Stomach (tissue), 9 donors: Measurements from ENCODE around the gene FBXL7. TPM values are rescaled to one million over a fixed set of nuclear protein-coding genes. Genes with fewer than 3 reads are reported as not detected.

Experiments used
- DNase-seq, 2 donors: peaks; one replicate each; pipeline versions ENCODE4 v3.0.0 to v3.0.0-alpha.2; 2013 to 2019
- H3K27ac ChIP-seq, 5 donors: fragments of 200-600 bp in 4 of 5; sonication (generic) in 4 of 5; one replicate each; pipeline ENCODE4 v1.5.1; 2013 to 2019; ENCODE audit warnings: mild to moderate bottlenecking in 1 of 5, moderate library complexity in 1 of 5
- H3K27me3 ChIP-seq, 3 donors: fragments of 200-600 bp; sonication (generic); one replicate each; pipeline ENCODE4 v1.5.1; 2017 to 2019; ENCODE audit warnings: mixed run types in 1 of 3
- H3K36me3 ChIP-seq, 4 donors: fragments of 200-600 bp; sonication (generic); 1 replicate in 3 of 4; 2 replicates in 1 of 4; pipeline ENCODE4 v1.5.1; 2016 to 2019
- H3K4me1 ChIP-seq, 4 donors: fragments of 200-600 bp; sonication (generic); one replicate each; pipeline ENCODE4 v1.5.1; 2016 to 2019
- H3K4me3 ChIP-seq, 4 donors: fragments of 200-600 bp; sonication (generic) in 3 of 4; one replicate each; pipeline ENCODE4 v1.5.1; 2016 to 2019; ENCODE audit warnings: mild to moderate bottlenecking in 1 of 4
- H3K9me3 ChIP-seq, 4 donors: fragments of 200-600 bp; sonication (generic); one replicate each; pipeline ENCODE4 v1.5.1; 2016 to 2019
- EP300 ChIP-seq: sonication (generic); formaldehyde crosslinking; IDR thresholded peaks from one replicate; pipeline ENCODE4 v1.6.1; 2017; ENCODE audit warnings: antibody characterized with exemption
- POLR2A ChIP-seq, 4 donors: fragments of 450-650 bp; IDR thresholded peaks; one replicate each; pipeline ENCODE4 v1.6.1; 2016; ENCODE audit warnings: antibody characterized with exemption in 4 of 4, control low read depth in 2 of 4, mild to moderate bottlenecking in 1 of 4, moderate library complexity in 1 of 4
- POLR2AphosphoS5 ChIP-seq, 3 donors: sonication (generic); formaldehyde crosslinking; IDR thresholded peaks; one replicate each; pipeline ENCODE4 v1.6.1; 2016; ENCODE audit warnings: antibody characterized with exemption in 3 of 3
- WGBS, 5 donors: extraction: QIAGEN DNeasy Blood & Tissue Kit in 3 of 5; methylation state at CpG; one replicate each; pipeline versions ENCODE4 v1.1.5 to v1.1.7; 2013 to 2018; 5-methylcytosine and 5-hydroxymethylcytosine counted together
- intact Hi-C: fragments of 100-400 bp; cut with DNase I; formaldehyde crosslinking; loops from one replicate; pipeline ENCODE4 v1.15.1; 2023; ENCODE audit warnings: low total_unique reads
- polyA plus RNA-seq, 3 donors: library from polyadenylated mRNA; stranded (reverse); fragments of 200-250 nt; gene quantifications; one replicate each; pipeline ENCODE4 v1.2.3, GENCODE V29; 2013
- total RNA-seq, 5 donors: library from RNA; depleted of rRNA; stranded (reverse); fragments of >200 nt; gene quantifications; one replicate each; pipeline versions ENCODE4 v1.1.0 to v1.2.3, GENCODE V29; 2014 to 2016
- TF ChIP-seq, protein P1 (sequence below), 7 experiments: fragments of 450-650 bp in 4 of 7; fragments of 200-600 bp in 3 of 7; sonication (generic) in 3 of 7; IDR thresholded peaks; one replicate each; pipeline ENCODE4 v1.5.1; 2016 to 2019; ENCODE audit warnings: antibody characterized with exemption in 7 of 7, control low read depth in 2 of 7, mild to moderate bottlenecking in 1 of 7
- donor health status: healthy with polysubstance abuse.
- donor health status: Bipolar disorder and iron deficiency.
- donor health status: healthy.

FBXL7 gene
- total and polyA plus RNA-seq, 8 donors, result 3.6 to 17.1 (median 6.8) TPM

DNA sequence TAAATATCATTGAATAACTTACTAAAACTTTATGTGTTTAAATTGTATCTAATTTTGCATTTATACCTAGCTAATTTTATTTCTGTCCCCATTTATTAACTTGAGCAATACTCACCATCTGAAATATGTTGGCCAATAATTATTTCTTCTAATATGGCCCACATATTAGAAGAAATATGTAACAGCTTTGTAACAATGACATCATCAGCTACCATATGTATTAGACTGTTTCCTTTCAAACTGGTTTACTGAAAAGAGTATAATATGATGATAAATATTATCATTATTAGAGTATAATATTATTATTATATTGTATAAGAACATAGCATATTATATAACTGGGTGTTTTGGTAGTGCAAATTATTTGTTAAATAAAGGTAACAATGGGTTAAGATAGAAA is 220.5 kb downstream of the FBXL7 start:
- H3K9me3 ChIP-seq, result peaks cover 0 to 11% (median 6%) of the 10 kb centered on the region in 4 donors
- no peak overlapping the region for H3K27ac ChIP-seq
- H3K4me3 ChIP-seq, result no peak overlapping the region
- H3K27me3 ChIP-seq, result no peaks in the 10 kb centered on the region
- no peaks in the 10 kb centered on the region for H3K36me3 ChIP-seq
- DNase-seq, result no peak
- H3K4me1 ChIP-seq, result peaks cover 0 to 14% (median 3%) of the 10 kb centered on the region in 4 donors
- TF ChIP-seq, protein P1, sequence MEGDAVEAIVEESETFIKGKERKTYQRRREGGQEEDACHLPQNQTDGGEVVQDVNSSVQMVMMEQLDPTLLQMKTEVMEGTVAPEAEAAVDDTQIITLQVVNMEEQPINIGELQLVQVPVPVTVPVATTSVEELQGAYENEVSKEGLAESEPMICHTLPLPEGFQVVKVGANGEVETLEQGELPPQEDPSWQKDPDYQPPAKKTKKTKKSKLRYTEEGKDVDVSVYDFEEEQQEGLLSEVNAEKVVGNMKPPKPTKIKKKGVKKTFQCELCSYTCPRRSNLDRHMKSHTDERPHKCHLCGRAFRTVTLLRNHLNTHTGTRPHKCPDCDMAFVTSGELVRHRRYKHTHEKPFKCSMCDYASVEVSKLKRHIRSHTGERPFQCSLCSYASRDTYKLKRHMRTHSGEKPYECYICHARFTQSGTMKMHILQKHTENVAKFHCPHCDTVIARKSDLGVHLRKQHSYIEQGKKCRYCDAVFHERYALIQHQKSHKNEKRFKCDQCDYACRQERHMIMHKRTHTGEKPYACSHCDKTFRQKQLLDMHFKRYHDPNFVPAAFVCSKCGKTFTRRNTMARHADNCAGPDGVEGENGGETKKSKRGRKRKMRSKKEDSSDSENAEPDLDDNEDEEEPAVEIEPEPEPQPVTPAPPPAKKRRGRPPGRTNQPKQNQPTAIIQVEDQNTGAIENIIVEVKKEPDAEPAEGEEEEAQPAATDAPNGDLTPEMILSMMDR (IDR thresholded peaks at IDR 0.05), result no peak
- TF ChIP-seq EP300 (no peak), POLR2A (IDR thresholded peaks at IDR 0.05) (no peak), POLR2AphosphoS5 (IDR thresholded peaks at IDR 0.05) (no peak)
- intact Hi-C loops, result no loop called here

DNA sequence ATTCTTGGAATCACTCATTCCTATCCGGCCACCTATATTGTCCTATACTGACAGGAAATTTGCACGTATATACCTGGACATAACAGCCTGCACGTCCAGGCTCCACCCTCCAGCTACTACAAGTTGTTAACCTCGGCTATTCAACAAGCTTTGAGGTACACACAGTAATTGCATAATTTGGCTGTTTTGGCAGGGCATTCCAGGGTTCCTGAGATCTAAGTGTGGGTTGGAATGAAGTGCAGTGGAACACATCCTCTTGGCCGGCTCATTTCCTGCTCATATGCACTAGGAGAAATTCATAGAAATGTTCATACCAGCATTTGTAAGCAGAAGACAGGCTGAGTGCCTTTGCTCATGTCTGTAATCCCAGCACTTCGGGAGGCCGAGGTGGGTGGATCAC is 222.3 kb downstream of the FBXL7 start:
- TF ChIP-seq POLR2AphosphoS5 (IDR thresholded peaks at IDR 0.05) (no peak), POLR2A (IDR thresholded peaks at IDR 0.05) (no peak), EP300 (no peak)
- TF ChIP-seq, protein P1 (IDR thresholded peaks at IDR 0.05), result no peak
- Histone ChIP-seq H3K36me3 (no peaks in the 10 kb centered on the region), H3K27me3 (no peaks in the 10 kb centered on the region), H3K9me3 (peaks cover 0 to 26% (median 14%) of the 10 kb centered on the region in 4 donors), H3K4me1 (peaks cover 0 to 6% (median 3%) of the 10 kb centered on the region in 4 donors), H3K27ac (no peak overlapping the region), H3K4me3 (no peak overlapping the region)
- 82 to 92% (median 90%) methylated on average over 7 of the region's 7 CpGs for WGBS, 5 donors
- no peak for DNase-seq
- intact Hi-C loops, result no loop called here

DNA sequence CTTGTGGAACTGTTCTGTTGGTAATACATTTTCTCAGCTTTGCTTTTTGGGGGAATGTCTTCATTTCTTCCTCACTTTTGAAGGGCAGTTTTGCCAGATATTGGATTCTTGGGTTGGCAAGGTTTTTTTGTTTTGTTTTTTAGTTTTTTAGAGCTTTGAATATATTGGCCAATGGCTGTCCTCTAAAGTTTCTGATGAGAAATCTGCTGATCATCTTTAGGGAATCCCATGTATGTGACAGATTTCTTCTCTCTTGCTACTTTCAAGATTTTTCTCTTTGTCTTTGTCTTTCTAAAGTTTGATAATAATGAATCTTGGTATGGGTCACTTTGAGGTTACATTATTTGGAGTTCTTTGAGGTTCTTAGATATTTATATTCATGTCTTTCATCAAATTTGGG is 227.4 kb downstream of the FBXL7 start:
- intact Hi-C loops, result no loop called here
- H3K4me3 ChIP-seq, result no peak overlapping the region
- no peaks in the 10 kb centered on the region for H3K4me1 ChIP-seq
- H3K36me3 ChIP-seq, result no peaks in the 10 kb centered on the region
- peaks cover 0 to 40% (median 20%) of the 10 kb centered on the region in 4 donors for H3K9me3 ChIP-seq
- H3K27ac ChIP-seq, result no peak overlapping the region
- TF ChIP-seq POLR2A (IDR thresholded peaks at IDR 0.05), result no peak
- TF ChIP-seq, protein P1 (IDR thresholded peaks at IDR 0.05), result no peak
- TF ChIP-seq POLR2AphosphoS5 (IDR thresholded peaks at IDR 0.05), result no peak
- TF ChIP-seq EP300, result no peak
- DNase-seq, result no peak
- no peaks in the 10 kb centered on the region for H3K27me3 ChIP-seq

DNA sequence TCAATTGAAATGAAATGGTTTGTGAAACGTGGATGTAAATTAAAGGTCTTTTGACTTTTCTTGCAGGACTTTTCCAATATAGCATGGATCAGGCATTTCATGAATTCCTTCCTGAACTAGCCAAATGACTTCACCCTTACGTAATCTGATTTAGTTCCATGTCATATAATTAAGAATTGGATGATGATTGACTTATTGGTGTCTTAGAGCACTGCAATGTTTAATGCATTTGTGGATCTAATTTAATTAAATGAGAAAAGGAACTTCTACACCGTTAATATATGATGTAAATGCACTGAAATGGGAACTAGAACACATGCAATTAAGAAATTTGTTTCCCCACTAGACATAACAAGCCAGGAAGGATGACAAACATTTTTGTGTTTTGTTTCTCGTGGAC is 228.8 kb downstream of the FBXL7 start:
- H3K27ac ChIP-seq, result no peak overlapping the region
- intact Hi-C loops, result no loop called here
- no peaks in the 10 kb centered on the region for H3K27me3 ChIP-seq
- H3K4me1 ChIP-seq, result no peaks in the 10 kb centered on the region
- TF ChIP-seq EP300 (no peak), POLR2A (IDR thresholded peaks at IDR 0.05) (no peak), POLR2AphosphoS5 (IDR thresholded peaks at IDR 0.05) (no peak)
- TF ChIP-seq, protein P1 (IDR thresholded peaks at IDR 0.05), result no peak
- no peaks in the 10 kb centered on the region for H3K36me3 ChIP-seq
- H3K4me3 ChIP-seq, result no peak overlapping the region
- no peak for DNase-seq
- 64 to 69% (median 65%) methylated on average over 4 of the region's 4 CpGs for WGBS, 5 donors
- H3K9me3 ChIP-seq, result peaks cover 0 to 40% (median 20%) of the 10 kb centered on the region in 4 donors
